Cardiac fibroblast (primary cell): Measurements from ENCODE around the gene ICE2.
A peak's percentile ranks its signal among the peaks of the same experiment; 100 is the strongest.

Experiments
- DNase-seq, 2 donors: peaks; one replicate each; pipeline versions ENCODE4 v3.0.0 to v3.0.0-alpha.2; 2010; ENCODE audit warnings: low read depth in 2 of 2
- H3K4me3 ChIP-seq, 2 donors: replicated peaks in 1 of 2; 1 replicate in 1 of 2; 2 replicates in 1 of 2; pipeline ENCODE4 v1.5.1; 2011; ENCODE audit warnings: low read depth in 2 of 2, low read length in 2 of 2, mild to moderate bottlenecking in 2 of 2, moderate library complexity in 1 of 2
- CTCF ChIP-seq: IDR thresholded peaks from one replicate; pipeline ENCODE4 v1.5.1; 2011; ENCODE audit warnings: low read depth, mild to moderate bottlenecking, low read length, inconsistent platforms

Gene ICE2

GRCh38 chr15:60376677-60377095 is 102.3 kb downstream of the ICE2 start:
- H3K4me3 ChIP-seq = no peak overlapping the region
- no peak for TF ChIP-seq CTCF
- DNase-seq = no peak

- DNase-seq = no peak
- no peak for TF ChIP-seq CTCF
- H3K4me3 ChIP-seq = no peak overlapping the region
These were observed 103.6 kb downstream of the ICE2 start for GRCh38 chr15:60375306-60375705.

- peak; percentile 85 to 96 for DNase-seq
- TF ChIP-seq CTCF = no peak
- no peak overlapping the region for H3K4me3 ChIP-seq
These were observed 104.3 kb downstream of the ICE2 start for GRCh38 chr15:60374628-60375081.

- H3K4me3 ChIP-seq = no peak overlapping the region
- no peak for TF ChIP-seq CTCF
- DNase-seq = no peak
These were observed 104.7 kb downstream of the ICE2 start for GRCh38 chr15:60374209-60374608.

GRCh38 chr15:60373745-60374144 is 105.2 kb downstream of the ICE2 start:
- DNase-seq = no peak
- no peak for TF ChIP-seq CTCF
- H3K4me3 ChIP-seq = no peak overlapping the region

GRCh38 chr15:60373327-60373726 is 105.6 kb downstream of the ICE2 start:
- TF ChIP-seq CTCF = no peak

GRCh38 chr15:60372756-60373155 is 106.2 kb downstream of the ICE2 start:
- TF ChIP-seq CTCF = no peak
- DNase-seq = no peak
- no peak overlapping the region for H3K4me3 ChIP-seq

More at GRCh38 chr15:60373327-60373726, 105.6 kb downstream of the ICE2 start:
- DNase-seq = no peak
- H3K4me3 ChIP-seq = no peak overlapping the region
